ENCODE measurements around the gene GALT.

- TF ChIP-seq CTCF (conservative IDR thresholded peaks at IDR 0.05; ENCODE audit: low read depth, low read length), result no peak
- no peak for TF ChIP-seq EZH2 (IDR thresholded peaks at IDR 0.05; ENCODE audit: borderline replicate concordance, low read depth, low read length, poor library complexity, severe bottlenecking)
Measured at GRCh38 chr9:34689512-34689911, 43.0 kb downstream of the GALT start.

Measured in A673 (cell line).